ENCODE results near the gene HIP1R.

DNA sequence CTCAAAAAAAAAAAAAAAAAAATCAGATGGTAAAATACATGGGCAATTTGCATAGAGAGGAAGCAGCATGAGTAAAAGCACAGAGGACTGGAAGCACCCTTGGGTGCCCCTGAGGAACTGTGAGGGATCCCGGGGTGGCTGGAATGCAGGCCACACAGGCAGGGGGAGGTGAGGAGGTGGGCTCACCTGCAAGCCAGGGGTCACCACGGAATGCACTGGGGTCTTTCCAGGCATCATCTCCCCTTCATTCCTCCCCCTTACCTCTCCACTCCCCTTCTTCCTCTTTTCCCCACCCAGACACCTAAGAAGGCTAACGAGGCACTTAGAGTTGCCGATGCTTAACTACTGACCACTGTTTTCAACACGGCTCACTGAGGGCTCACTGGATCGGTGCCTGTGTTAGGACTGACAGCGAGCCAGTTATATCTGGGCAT is 14.4 kb upstream of the HIP1R start:
- TF ChIP-seq, protein P1, sequence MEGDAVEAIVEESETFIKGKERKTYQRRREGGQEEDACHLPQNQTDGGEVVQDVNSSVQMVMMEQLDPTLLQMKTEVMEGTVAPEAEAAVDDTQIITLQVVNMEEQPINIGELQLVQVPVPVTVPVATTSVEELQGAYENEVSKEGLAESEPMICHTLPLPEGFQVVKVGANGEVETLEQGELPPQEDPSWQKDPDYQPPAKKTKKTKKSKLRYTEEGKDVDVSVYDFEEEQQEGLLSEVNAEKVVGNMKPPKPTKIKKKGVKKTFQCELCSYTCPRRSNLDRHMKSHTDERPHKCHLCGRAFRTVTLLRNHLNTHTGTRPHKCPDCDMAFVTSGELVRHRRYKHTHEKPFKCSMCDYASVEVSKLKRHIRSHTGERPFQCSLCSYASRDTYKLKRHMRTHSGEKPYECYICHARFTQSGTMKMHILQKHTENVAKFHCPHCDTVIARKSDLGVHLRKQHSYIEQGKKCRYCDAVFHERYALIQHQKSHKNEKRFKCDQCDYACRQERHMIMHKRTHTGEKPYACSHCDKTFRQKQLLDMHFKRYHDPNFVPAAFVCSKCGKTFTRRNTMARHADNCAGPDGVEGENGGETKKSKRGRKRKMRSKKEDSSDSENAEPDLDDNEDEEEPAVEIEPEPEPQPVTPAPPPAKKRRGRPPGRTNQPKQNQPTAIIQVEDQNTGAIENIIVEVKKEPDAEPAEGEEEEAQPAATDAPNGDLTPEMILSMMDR (IDR thresholded peaks at IDR 0.05), result no peak
- no peak for TF ChIP-seq POLR2A (IDR thresholded peaks at IDR 0.05)

All from sigmoid colon (tissue), 3 donors.